GM12878 (cell line): Measurements from ENCODE around the gene PIK3R2. TPM values are rescaled to one million over a fixed set of nuclear protein-coding genes. Genes with fewer than 3 reads are reported as not detected.

Experiments
- ATAC-seq: fragments of 200-7000 bp; cut with Tn5 transposase; 3 replicates; pipeline ENCODE4 v1.9.1; 2020; ENCODE audit warnings: mild to moderate bottlenecking, moderate library complexity
- BruUV-seq: library from RNA; stranded (reverse); fragments of 400-500 nt; replicated peaks from 2 replicates; lab custom pipeline; 2021; lab: Mats Ljungman, UMichigan
- CTCF ChIA-PET: fragments of 300-600 bp; sonication (Branson Sonifier 250); formaldehyde crosslinking; extraction: SDS; loops from one replicate; lab custom pipeline; 2021; ENCODE audit warnings: inconsistent platforms; lab: Yijun Ruan, JAX
- POLR2A ChIA-PET: fragments of 350-600 bp; formaldehyde crosslinking; extraction: SDS; loops from one replicate; lab custom pipeline; 2021; ENCODE audit warnings: inconsistent platforms; lab: Charles Lee
- RAD21 ChIA-PET: fragments of 300-600 bp; sonication (Branson Sonifier 250); formaldehyde crosslinking; loops from one replicate; lab custom pipeline; 2023; ENCODE audit warnings: antibody characterized with exemption; ENCODE audit not compliant: unreplicated experiment; lab: Charles Lee
- SMC1A ChIA-PET: fragments of 300-600 bp; sonication (Branson Sonifier 250); formaldehyde crosslinking; loops from one replicate; lab custom pipeline; 2023; ENCODE audit not compliant: unreplicated experiment, uncharacterized antibody; lab: Charles Lee
- DNase-seq: peaks from one replicate; pipeline ENCODE4 v3.0.0-alpha.2; 2011; ENCODE audit warnings: low read depth, low spot score
- FAIRE-seq: peaks from 3 replicates; lab custom pipeline; 2011; peaks lifted over from hg19 to GRCh38; lab: Jason Lieb, UNC
- H2AFZ ChIP-seq: 2 replicates; pipeline ENCODE4 v1.6.0; 2011; ENCODE audit warnings: low read depth, low read length, control low read depth; ENCODE audit not compliant: control insufficient read depth
- H3K27ac ChIP-seq: 2 replicates; pipeline ENCODE4 v1.5.1; 2011; ENCODE audit warnings: control low read depth; ENCODE audit not compliant: control insufficient read depth, insufficient read depth
- H3K27me3 ChIP-seq, 2 experiments: replicated peaks in 1 of 2; 2 replicates each; pipeline versions ENCODE4 v1.6.0 to v1.6.1; 2011; ENCODE audit warnings: low read length in 1 of 2; ENCODE audit not compliant: control insufficient read depth in 2 of 2, insufficient read depth in 2 of 2
- H3K36me3 ChIP-seq, 2 experiments: 2 replicates each; pipeline ENCODE4 v1.5.1; 2011; ENCODE audit warnings: low read length in 1 of 2; ENCODE audit not compliant: control insufficient read depth in 2 of 2, insufficient read depth in 2 of 2
- H3K4me1 ChIP-seq: 2 replicates; pipeline ENCODE4 v1.6.1; 2011; ENCODE audit warnings: mild to moderate bottlenecking, low read length, moderate library complexity, mixed read lengths; ENCODE audit not compliant: control insufficient read depth, insufficient read depth
- H3K4me2 ChIP-seq: 2 replicates; pipeline ENCODE4 v1.6.0; 2011; ENCODE audit warnings: control low read depth; ENCODE audit not compliant: control insufficient read depth, insufficient read depth
- H3K4me3 ChIP-seq: fragments of 200-600 bp; sonication (generic); 2 replicates; pipeline ENCODE4 v1.5.1; 2016
- H3K79me2 ChIP-seq: 2 replicates; pipeline ENCODE4 v1.6.0; 2011; ENCODE audit warnings: low read length; ENCODE audit not compliant: control insufficient read depth, insufficient read depth
- H3K9ac ChIP-seq: 2 replicates; pipeline ENCODE4 v1.8.0; 2011; ENCODE audit warnings: low read length, control low read depth, mixed read lengths; ENCODE audit not compliant: control insufficient read depth, insufficient read depth
- H3K9me3 ChIP-seq: replicated peaks from 3 replicates; pipeline ENCODE4 v1.5.1; 2011; ENCODE audit warnings: mild to moderate bottlenecking, low read length; ENCODE audit not compliant: control insufficient read depth, insufficient read depth
- H4K20me1 ChIP-seq: 2 replicates; pipeline ENCODE4 v1.6.0; 2011; ENCODE audit not compliant: control insufficient read depth, insufficient read depth
- BHLHE40 ChIP-seq, 2 experiments: fragments of 450-650 bp in 1 of 2; IDR thresholded peaks; 2 replicates each; pipeline ENCODE4 v1.6.1; 2011 to 2017; ENCODE audit warnings: low read depth in 2 of 2, borderline replicate concordance in 1 of 2, improper control_type of control experiment in 1 of 2, low read length in 1 of 2, mild to moderate bottlenecking in 1 of 2
- HDAC6 ChIP-seq: fragments of 200-600 bp; sonication (generic); IDR thresholded peaks from one replicate; pipeline ENCODE4 v1.8.0; 2017; ENCODE audit warnings: antibody characterized with exemption; ENCODE audit not compliant: unreplicated experiment
- HDGF ChIP-seq: fragments of 450-650 bp; IDR thresholded peaks from 2 replicates; pipeline ENCODE4 v1.6.1; 2016; ENCODE audit warnings: antibody characterized with exemption
- JUNB ChIP-seq: IDR thresholded peaks from 2 replicates; pipeline ENCODE4 v1.6.1; 2016; ENCODE audit warnings: antibody characterized with exemption, mild to moderate bottlenecking
- KAT2A ChIP-seq: conservative IDR thresholded peaks from 2 replicates; pipeline ENCODE4 v1.6.1; 2011; ENCODE audit warnings: low read depth, low read length; ENCODE audit not compliant: control insufficient read depth
- NFXL1 ChIP-seq: fragments of 450-650 bp; IDR thresholded peaks from 2 replicates; pipeline ENCODE4 v1.6.1; 2017; ENCODE audit warnings: antibody characterized with exemption, mild to moderate bottlenecking, borderline replicate concordance
- NR2C1 ChIP-seq: fragments of 450-650 bp; IDR thresholded peaks from 2 replicates; pipeline ENCODE4 v1.6.1; 2017; ENCODE audit warnings: antibody characterized with exemption, mild to moderate bottlenecking, moderate library complexity
- NR2C2 ChIP-seq: IDR thresholded peaks from 2 replicates; pipeline ENCODE4 v1.6.1; 2011; ENCODE audit warnings: borderline replicate concordance, low read depth; ENCODE audit not compliant: control insufficient read depth, insufficient read length
- RB1 ChIP-seq: fragments of 450-650 bp; formaldehyde crosslinking; IDR thresholded peaks from 2 replicates; pipeline ENCODE4 v1.6.1; 2017; ENCODE audit warnings: mild to moderate bottlenecking, borderline replicate concordance
- SIN3A ChIP-seq: IDR thresholded peaks from 2 replicates; pipeline ENCODE4 v1.6.1; 2012; ENCODE audit warnings: low read depth, low read length, improper control_type of control experiment
- SIX5 ChIP-seq: IDR thresholded peaks from 2 replicates; pipeline ENCODE4 v1.6.1; 2011; ENCODE audit warnings: mild to moderate bottlenecking, low read depth, low read length, moderate library complexity; ENCODE audit not compliant: severe bottlenecking
- SPI1 ChIP-seq: IDR thresholded peaks from 2 replicates; pipeline ENCODE4 v1.6.1; 2011; ENCODE audit warnings: low read depth, mild to moderate bottlenecking, low read length, moderate library complexity, borderline replicate concordance; ENCODE audit not compliant: insufficient read depth
- STAT1 ChIP-seq: fragments of 450-650 bp; conservative IDR thresholded peaks from 2 replicates; pipeline ENCODE4 v1.6.1; 2014; ENCODE audit warnings: antibody characterized with exemption, mild to moderate bottlenecking
- YY1 ChIP-seq: IDR thresholded peaks from 2 replicates; pipeline ENCODE4 v1.6.1; 2011; ENCODE audit warnings: low read depth, mild to moderate bottlenecking, low read length
- WGBS: methylation state at CpG from one replicate; pipeline ENCODE4 v1.1.6; 2016; ENCODE audit warnings: low lambda C conversion rate; ENCODE audit not compliant: insufficient replicate concordance, insufficient coverage; ENCODE audit errors: missing lambda C conversion rate; 5-methylcytosine and 5-hydroxymethylcytosine counted together
- in situ Hi-C: fragments of 300-500 bp; cut with MboI; formaldehyde crosslinking; loops from 9 replicates; pipeline ENCODE4 v1.14.3; 2018; ENCODE audit warnings: mixed read lengths
- intact Hi-C: fragments of 100-400 bp; cut with micrococcal nuclease; formaldehyde crosslinking; loops from one replicate; pipeline ENCODE4 v1.14.2; 2022; ENCODE audit not compliant: unreplicated experiment
- polyA plus RNA-seq, 11 experiments: library from polyadenylated mRNA; depleted of rRNA in 4 of 11; unstranded in 6 of 11; stranded (reverse) in 5 of 11; fragments of >200 nt; fragmentation: Nextera tagmentation in 4 of 11; fragmentation: Illumina TruSeq in 1 of 11; extraction: Ambion mirVana in 4 of 11; extraction: Trizol in 1 of 11; gene quantifications; 1 replicate in 1 of 11; 2 replicates in 10 of 11; pipeline versions ENCODE4 v1.2.1 to v1.2.3, GENCODE V29; 2011 to 2016; ENCODE audit warnings: inconsistent platforms in 2 of 11, missing spikeins in 2 of 11, low read depth in 1 of 11
- total RNA-seq, 4 experiments: library from RNA; depleted of rRNA in 3 of 4; stranded (reverse); fragments of >200 nt in 3 of 4; fragmentation: Illumina TruSeq in 1 of 4; extraction: Trizol in 1 of 4; gene quantifications; 2 replicates each; pipeline versions ENCODE4 v1.2.1 to v1.2.3, GENCODE V29; 2013 to 2021
- TF ChIP-seq, protein P1 (sequence below): IDR thresholded peaks from 2 replicates; pipeline ENCODE4 v1.6.1; 2011; ENCODE audit warnings: borderline replicate concordance, low read depth, mild to moderate bottlenecking, moderate library complexity, mixed read lengths, low read length; ENCODE audit not compliant: insufficient read depth; ENCODE audit errors: extremely low read length

PIK3R2 gene
- total and polyA plus RNA-seq, 10 of the 15 experiments (the other 5 are each of a cell fraction or from before 2014, with no cell fraction given), result 0.26 to 22.6 (median 2.5) TPM

DNA sequence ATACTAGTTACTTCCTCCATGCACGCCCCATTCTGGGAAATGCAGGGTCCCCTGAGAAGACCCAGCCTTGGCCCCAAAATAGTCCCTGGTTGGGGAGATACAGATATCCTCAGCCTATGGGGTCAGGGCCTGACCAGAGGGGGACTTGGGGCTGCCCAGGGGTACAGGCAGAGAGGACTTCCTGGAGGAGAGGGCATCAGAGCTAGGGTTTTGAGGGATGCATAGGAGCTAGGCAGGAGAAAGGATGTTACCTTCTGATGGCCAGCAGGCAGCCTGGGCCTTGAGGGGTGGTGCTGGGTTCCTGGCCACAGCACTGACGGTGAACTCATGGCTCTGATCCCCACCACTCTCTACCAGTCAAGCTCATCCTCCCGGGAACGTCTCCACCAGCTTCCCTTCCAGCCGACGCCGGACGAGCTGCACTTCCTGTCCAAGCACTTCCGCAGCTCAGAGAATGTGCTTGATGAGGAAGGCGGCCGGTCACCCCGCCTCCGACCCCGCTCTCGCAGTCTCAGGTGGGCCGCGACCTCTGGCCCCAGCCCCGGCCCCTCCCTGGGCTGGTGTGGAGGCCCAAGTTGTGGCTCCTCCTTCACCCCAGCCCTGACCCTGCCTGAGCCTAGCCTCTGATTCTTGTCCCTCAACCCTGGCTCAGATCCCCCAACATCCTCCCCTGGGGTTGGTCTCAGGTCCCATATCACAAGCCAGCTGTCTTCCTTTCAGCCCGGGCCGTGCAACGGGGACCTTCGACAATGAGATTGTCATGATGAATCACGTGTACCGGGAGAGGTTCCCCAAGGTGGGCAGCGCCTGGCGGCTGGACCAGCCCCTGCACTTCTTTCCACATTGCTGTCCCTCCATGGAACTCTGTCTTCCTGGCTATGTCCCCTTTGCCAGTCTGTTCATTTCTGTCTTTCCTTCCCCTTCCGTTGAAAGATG is 29.8 kb upstream of the PIK3R2 start:
- CTCF ChIA-PET, result no interaction called here
- no peak for TF ChIP-seq STAT1
- no peak for TF ChIP-seq HDGF
- no peak for TF ChIP-seq HDAC6
- no peak for TF ChIP-seq RB1
- no peak for TF ChIP-seq NFXL1
- TF ChIP-seq SPI1, result no peak
- no peak for TF ChIP-seq BHLHE40 (IDR thresholded peaks at IDR 0.05; ENCODE audit: borderline replicate concordance in 1 of 2, low read depth in 2 of 2, low read length in 1 of 2)
- TF ChIP-seq, protein P1, sequence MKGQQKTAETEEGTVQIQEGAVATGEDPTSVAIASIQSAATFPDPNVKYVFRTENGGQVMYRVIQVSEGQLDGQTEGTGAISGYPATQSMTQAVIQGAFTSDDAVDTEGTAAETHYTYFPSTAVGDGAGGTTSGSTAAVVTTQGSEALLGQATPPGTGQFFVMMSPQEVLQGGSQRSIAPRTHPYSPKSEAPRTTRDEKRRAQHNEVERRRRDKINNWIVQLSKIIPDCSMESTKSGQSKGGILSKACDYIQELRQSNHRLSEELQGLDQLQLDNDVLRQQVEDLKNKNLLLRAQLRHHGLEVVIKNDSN, result no peak
- TF ChIP-seq YY1, result no peak
- no peak for TF ChIP-seq NR2C2
- TF ChIP-seq JUNB, result no peak
- TF ChIP-seq SIX5, result no peak
- TF ChIP-seq NR2C1, result no peak
- no peak for TF ChIP-seq KAT2A
- no peak for TF ChIP-seq SIN3A
- Histone ChIP-seq H2AFZ (no peak overlapping the region), H3K27me3 (no peaks in the 10 kb centered on the region), H3K79me2 (peaks cover 18% of the 10 kb centered on the region), H3K4me1 (peaks cover 24% of the 10 kb centered on the region), H3K36me3 (peaks cover 15 to 26% of the 10 kb centered on the region in 2 experiments; a peak in 3 of 4 replicates), H3K9me3 (no peaks in the 10 kb centered on the region), H3K27ac (no peak overlapping the region), H3K9ac (no peak overlapping the region), H3K4me3 (no peak overlapping the region), H4K20me1 (no peaks in the 10 kb centered on the region; the same call in 1 of the 2 replicates), H3K4me2 (no peak overlapping the region)
- in situ Hi-C loops (no loop called here), intact Hi-C loops (no loop called here)
- FAIRE-seq (no peak), DNase-seq (no peak), ATAC-seq (no peak)
- no TSS peak for BruUV-seq
- SMC1A ChIA-PET, result no interaction called here
- POLR2A ChIA-PET, result no interaction called here
- 97% methylated on average over 19 of the region's 27 CpGs for WGBS
- RAD21 ChIA-PET, result interaction anchor here (0.6 kb wide), 1 partner anchor 122 kb away, joined by 3 read pairs; no protein-coding TSS in a partner anchor
